A673 (cell line): ENCODE measurements around the gene GLS. TPM values are rescaled to one million over a fixed set of nuclear protein-coding genes. Genes with fewer than 3 reads are reported as not detected.

Source experiments
- BruUV-seq: library from RNA; stranded (reverse); fragments of 400-500 nt; replicated peaks from 2 replicates; lab custom pipeline; 2021; lab: Mats Ljungman, UMichigan
- CTCF ChIA-PET: fragments of 300-600 bp; sonication (Branson Sonifier 250); formaldehyde crosslinking; loops from one replicate; lab custom pipeline; 2022; ENCODE audit warnings: antibody characterized with exemption; lab: Charles Lee
- POLR2A ChIA-PET: fragments of 300-600 bp; sonication (Branson Sonifier 250); formaldehyde crosslinking; loops from one replicate; lab custom pipeline; 2022; ENCODE audit warnings: antibody characterized with exemption; ENCODE audit not compliant: low non-redundant PET; lab: Charles Lee
- DNase-seq: peaks from one replicate; pipeline ENCODE4 v3.0.0-alpha.2; 2015; ENCODE audit warnings: low spot score
- H3K27ac ChIP-seq: fragments of 200-600 bp; sonication (generic); 2 replicates; pipeline ENCODE4 v1.5.1; 2016; ENCODE audit warnings: mixed run types, low read depth, mild to moderate bottlenecking, mixed read lengths, antibody characterized with exemption, low read length; ENCODE audit not compliant: poor library complexity, severe bottlenecking
- H3K27me3 ChIP-seq: fragments of 200-600 bp; sonication (generic); replicated peaks from 2 replicates; pipeline ENCODE4 v1.6.1; 2017; ENCODE audit warnings: mixed run types, low read depth, mild to moderate bottlenecking, mixed read lengths, antibody characterized with exemption, low read length; ENCODE audit not compliant: insufficient read depth, poor library complexity
- H3K36me3 ChIP-seq: fragments of 200-600 bp; sonication (generic); 2 replicates; pipeline ENCODE4 v1.6.1; 2016; ENCODE audit warnings: mixed run types, mild to moderate bottlenecking, mixed read lengths, antibody characterized with exemption, low read length; ENCODE audit not compliant: insufficient read depth, poor library complexity, severe bottlenecking
- H3K4me1 ChIP-seq: fragments of 200-600 bp; sonication (generic); 2 replicates; pipeline ENCODE4 v1.6.1; 2017; ENCODE audit warnings: mixed run types, mild to moderate bottlenecking, mixed read lengths, antibody characterized with exemption, low read length; ENCODE audit not compliant: insufficient read depth, poor library complexity, severe bottlenecking
- H3K4me3 ChIP-seq: fragments of 200-600 bp; sonication (generic); 2 replicates; pipeline ENCODE4 v1.5.1; 2016; ENCODE audit warnings: low read depth, mixed run types, mild to moderate bottlenecking, mixed read lengths, low read length; ENCODE audit not compliant: poor library complexity, severe bottlenecking
- H3K9me3 ChIP-seq: fragments of 200-600 bp; sonication (generic); 2 replicates; pipeline ENCODE4 v1.6.1; 2016; ENCODE audit warnings: mixed run types, low read depth, mild to moderate bottlenecking, mixed read lengths, antibody characterized with exemption, low read length; ENCODE audit not compliant: poor library complexity, severe bottlenecking
- CTCF ChIP-seq: fragments of 300-800, 200-600 bp; sonication (generic); conservative IDR thresholded peaks from 2 replicates; pipeline ENCODE4 v1.5.1; 2017; ENCODE audit warnings: low read depth, mild to moderate bottlenecking, antibody characterized with exemption, low read length, moderate library complexity, mixed read lengths
- EZH2 ChIP-seq: fragments of 200-600 bp; sonication (generic); IDR thresholded peaks from 2 replicates; pipeline ENCODE4 v1.6.1; 2017; ENCODE audit warnings: borderline replicate concordance, low read depth, mild to moderate bottlenecking, mixed read lengths, antibody characterized with exemption, low read length; ENCODE audit not compliant: poor library complexity, severe bottlenecking
- intact Hi-C: fragments of 100-400 bp; cut with micrococcal nuclease; formaldehyde crosslinking; loops from one replicate; pipeline ENCODE4 v1.10.0; 2022; ENCODE audit not compliant: unreplicated experiment
- total RNA-seq: library from RNA; stranded (reverse); gene quantifications from 2 replicates; pipeline ENCODE4 v1.2.3, GENCODE V29; 2021

The GLS gene
- total RNA-seq, 1 experiment from 2014 or later, result 116 TPM

GRCh38 chr2:190981733-190982132 lies 101.1 kb downstream of the GLS start:
- H3K4me3 ChIP-seq, result no peak overlapping the region
- CTCF ChIA-PET, result no interaction called here
- no peaks in the 10 kb centered on the region for H3K9me3 ChIP-seq
- DNase-seq, result no peak
- H3K36me3 ChIP-seq, result peaks cover 70% of the 10 kb centered on the region
- intact Hi-C loops, result no loop called here
- TF ChIP-seq EZH2, result no peak
- TF ChIP-seq CTCF, result no peak
- POLR2A ChIA-PET, result no interaction called here
- H3K27me3 ChIP-seq, result no peaks in the 10 kb centered on the region
- H3K27ac ChIP-seq, result no peak overlapping the region
- H3K4me1 ChIP-seq, result peaks cover 5% of the 10 kb centered on the region
- no TSS peak for BruUV-seq

GRCh38 chr2:190982262-190983034 lies 101.8 kb downstream of the GLS start:
- no peak for DNase-seq
- Histone ChIP-seq H3K4me1 (peaks cover 6% of the 10 kb centered on the region), H3K27ac (no peak overlapping the region), H3K27me3 (no peaks in the 10 kb centered on the region), H3K9me3 (no peaks in the 10 kb centered on the region), H3K4me3 (no peak overlapping the region), H3K36me3 (peaks cover 68% of the 10 kb centered on the region)
- TF ChIP-seq EZH2 (no peak), CTCF (no peak)
- POLR2A ChIA-PET, result no interaction called here
- CTCF ChIA-PET, result interaction anchor here (0.6 kb wide), 1 partner anchor 201 kb away, joined by 3 read pairs; no protein-coding TSS in a partner anchor
- intact Hi-C loops, result no loop called here
- BruUV-seq, result no TSS peak

GRCh38 chr2:190984595-190984994 lies 104.0 kb downstream of the GLS start:
- Histone ChIP-seq H3K27ac (no peak overlapping the region), H3K9me3 (no peaks in the 10 kb centered on the region), H3K4me1 (peaks cover 6% of the 10 kb centered on the region), H3K36me3 (peaks cover 55% of the 10 kb centered on the region), H3K4me3 (no peak overlapping the region), H3K27me3 (no peaks in the 10 kb centered on the region)
- no peak for DNase-seq
- ChIA-PET CTCF (no interaction called here), POLR2A (no interaction called here)
- no peak for TF ChIP-seq CTCF
- TF ChIP-seq EZH2, result no peak
- BruUV-seq, result no TSS peak
- intact Hi-C loops, result no loop called here
